Midbrain (tissue), 1 donor: ENCODE results near the gene MATCAP1.

ENCODE experiments used
- DNase-seq: peaks from one replicate; lab custom pipeline; 2025; lab: John Stamatoyannopoulos, UW

MATCAP1 gene

GRCh38 chr16:67183627-67184452 lies at the start of gene MATCAP1:
Gene MATCAP1 (minus strand): TSS chr16:67183963. CDS start chr16:67180610, 3,353 bp downstream.
- peak; percentile 95 for DNase-seq

GRCh38 chr16:67230809-67231660 lies 47.3 kb upstream of the MATCAP1 start:
- no peak for DNase-seq

GRCh38 chr16:67229906-67230808 lies 46.4 kb upstream of the MATCAP1 start:
- no peak for DNase-seq

GRCh38 chr16:67228905-67229304 lies 45.1 kb upstream of the MATCAP1 start:
- no peak for DNase-seq

- no peak for DNase-seq
These were observed 44.4 kb upstream of the MATCAP1 start for GRCh38 chr16:67228034-67228785.

GRCh38 chr16:67227567-67227921 lies 43.8 kb upstream of the MATCAP1 start:
- no peak for DNase-seq

- peak; percentile 97 for DNase-seq
These were observed 43.2 kb upstream of the MATCAP1 start, which contains the start of gene TMEM208 for GRCh38 chr16:67226804-67227566. Gene TMEM208 (plus strand): TSS chr16:67227130. CDS start chr16:67227219, 89 bp downstream.

GRCh38 chr16:67226295-67226803 lies 42.6 kb upstream of the MATCAP1 start:
- no peak for DNase-seq

GRCh38 chr16:67223992-67224391 lies 40.2 kb upstream of the MATCAP1 start:
- DNase-seq: no peak

- DNase-seq: peak; percentile 25
These were observed 33.1 kb upstream of the MATCAP1 start for GRCh38 chr16:67216612-67217490.

- DNase-seq: no peak
These were observed 31.9 kb upstream of the MATCAP1 start for GRCh38 chr16:67215706-67216105.

- no peak for DNase-seq
These were observed 29.6 kb upstream of the MATCAP1 start for GRCh38 chr16:67213197-67214019.

GRCh38 chr16:67212766-67213165 lies 29.0 kb upstream of the MATCAP1 start:
- no peak for DNase-seq

- no peak for DNase-seq
These were observed 27.9 kb upstream of the MATCAP1 start for GRCh38 chr16:67211674-67212073.

- no peak for DNase-seq
These were observed 26.5 kb upstream of the MATCAP1 start for GRCh38 chr16:67210069-67210937.

- DNase-seq: no peak
These were observed 25.8 kb upstream of the MATCAP1 start for GRCh38 chr16:67209565-67209964.
